ENCODE data around the gene POPDC2.

- TF ChIP-seq CTCF (IDR thresholded peaks at IDR 0.05; ENCODE audit: low read length) (no peak), EZH2 (IDR thresholded peaks at IDR 0.05; ENCODE audit: borderline replicate concordance, low read length) (no peak)
Observed at GRCh38 chr3:119676771-119677640, 16.6 kb upstream of the POPDC2 start, which contains the start of gene COX17.

Data from OCI-LY1 (cell line).